ENCODE results near the gene MAD1L1.

GRCh38 chr7:1944619-1945210 lies 288.0 kb downstream of the MAD1L1 start:
- TF ChIP-seq SIN3A (IDR thresholded peaks at IDR 0.05; ENCODE audit: low read depth) (no peak), EZH2 (IDR thresholded peaks at IDR 0.05) (no peak), POLR2A (IDR thresholded peaks at IDR 0.05; ENCODE audit: borderline replicate concordance, extremely low read depth, insufficient read depth, insufficient read length) (no peak), JUND (IDR thresholded peaks at IDR 0.05) (no peak), CTCF (IDR thresholded peaks at IDR 0.05 in 2 of 3, conservative IDR thresholded peaks at IDR 0.05 in 1 of 3; ENCODE audit: borderline replicate concordance in 1 of 3, insufficient read depth in 1 of 3, low read depth in 2 of 3, low read length in 2 of 3) (no peak), FOSL1 (IDR thresholded peaks at IDR 0.05; ENCODE audit: low read depth) (no peak)
